Breast epithelium (tissue), 3 donors: ENCODE results near the gene C6orf62.

ENCODE experiments used
- CTCF ChIP-seq, 3 donors: fragments of 450-650 bp; IDR thresholded peaks; one replicate each; pipeline ENCODE4 v1.5.1; 2016 to 2017; ENCODE audit warnings: antibody characterized with exemption in 3 of 3, mild to moderate bottlenecking in 3 of 3, moderate library complexity in 3 of 3
- POLR2A ChIP-seq: fragments of 450-650 bp; IDR thresholded peaks from one replicate; pipeline ENCODE4 v1.6.1; 2016; ENCODE audit warnings: antibody characterized with exemption, mild to moderate bottlenecking, moderate library complexity

- no peak for TF ChIP-seq CTCF (IDR thresholded peaks at IDR 0.05)
- TF ChIP-seq POLR2A = no peak
Observed at GRCh38 chr6:24668997-24669361, 50.0 kb downstream of the C6orf62 start.
